ACHN (cell line): ENCODE results near the gene SPANXN4.

Source experiments
- DNase-seq: peaks from one replicate; pipeline ENCODE4 v3.0.0-alpha.2; 2015
- in situ Hi-C: cut with HindIII; loops from 2 replicates; pipeline ENCODE4 v1.10.0; 2017; ENCODE audit warnings: low sequenced_read_pairs, low pct_ligation_motif_present, low pct_unique_long_range_greater_than_20kb

Gene SPANXN4, protein sequence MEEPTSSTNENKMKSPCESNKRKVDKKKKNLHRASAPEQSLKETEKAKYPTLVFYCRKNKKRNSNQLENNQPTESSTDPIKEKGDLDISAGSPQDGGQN

DNA sequence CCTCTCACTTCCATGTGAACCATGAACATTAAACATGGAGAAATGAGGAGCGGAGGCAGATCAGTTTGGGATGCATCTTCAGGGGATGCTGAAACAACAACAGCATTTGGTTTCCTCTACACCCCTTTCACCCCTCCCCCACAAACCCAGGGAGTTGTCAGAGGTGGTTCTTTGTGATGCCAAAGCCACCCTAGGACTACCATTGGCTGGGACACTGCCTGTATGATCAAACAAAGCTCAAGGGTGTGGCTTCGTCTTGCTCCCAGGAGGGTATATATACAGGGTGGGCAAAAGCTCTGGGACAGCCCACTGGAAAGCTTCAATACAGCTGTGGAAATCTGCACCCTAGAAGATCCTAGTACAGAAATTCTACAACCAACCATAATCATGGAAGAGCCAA lies at the start of gene SPANXN4:
SPANXN4 (plus strand) TSS at position 301 of the 400 bp plus-strand sequence; CDS start at position 388, 87 bp downstream.
- DNase-seq, result no peak
- in situ Hi-C loops, result no loop called here

DNA sequence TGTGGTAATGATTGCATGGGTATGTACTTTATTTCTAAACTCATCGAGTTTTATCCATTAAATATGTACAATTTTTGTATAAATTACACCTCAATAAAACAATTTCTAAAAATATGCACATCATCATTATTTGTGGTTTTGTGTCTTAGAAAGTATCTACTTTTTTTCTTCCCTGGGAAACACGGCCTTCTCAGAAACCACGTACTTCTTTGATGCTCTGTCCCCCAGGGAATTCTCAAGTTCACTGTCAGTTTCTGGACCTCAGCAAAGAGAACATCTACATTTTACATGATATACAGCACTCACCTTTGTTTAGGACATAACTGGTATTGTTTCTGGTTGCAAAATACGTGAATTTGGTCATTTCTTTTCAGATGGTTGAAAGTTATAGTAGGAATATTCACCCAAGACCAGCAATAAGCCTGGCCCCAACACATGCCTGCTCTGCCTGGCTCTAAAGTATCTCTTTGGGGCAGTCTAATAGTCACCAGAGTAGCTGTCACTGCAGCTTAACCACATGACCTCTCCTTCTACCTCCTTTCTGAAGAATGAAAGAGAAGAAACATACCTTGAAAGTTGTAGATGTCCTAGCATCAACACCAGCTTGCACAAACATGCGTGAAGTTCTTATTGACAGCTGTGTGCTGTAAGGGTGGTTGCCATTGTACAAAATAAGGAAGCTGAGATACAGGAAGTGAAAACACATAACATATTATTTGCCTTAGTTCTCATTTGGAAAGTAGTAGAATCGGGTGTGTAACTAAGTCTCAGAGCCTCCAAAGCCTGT lies 48.4 kb upstream of the SPANXN4 start:
- in situ Hi-C loops, result no loop called here
- DNase-seq, result no peak

DNA sequence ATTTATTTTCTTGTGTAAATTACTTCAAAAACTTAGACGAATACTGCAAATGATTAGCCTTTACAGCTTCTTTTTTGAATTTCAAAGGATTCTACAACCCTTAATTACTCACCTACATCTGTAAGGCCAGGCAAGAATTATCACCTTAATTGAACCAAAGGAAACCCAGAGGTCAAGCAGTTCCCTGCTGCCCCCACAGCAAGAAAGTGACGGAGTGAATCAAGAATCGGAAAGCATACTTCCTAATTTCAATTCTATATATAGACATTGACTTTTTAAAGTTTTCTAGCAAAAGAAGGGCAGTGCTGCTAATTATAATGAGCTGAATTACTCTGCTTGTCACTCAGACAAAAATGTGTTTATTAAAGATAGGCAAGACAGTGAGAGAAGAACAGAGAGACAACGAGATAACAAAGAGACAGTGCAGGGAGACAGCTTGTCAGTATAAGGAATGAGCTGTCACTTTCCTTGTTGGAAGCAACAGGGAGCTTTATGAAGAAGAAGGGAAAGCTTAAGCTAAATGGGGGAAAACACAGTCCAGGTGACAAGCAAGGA lies 47.5 kb upstream of the SPANXN4 start:
- in situ Hi-C loops, result no loop called here
- no peak for DNase-seq

DNA sequence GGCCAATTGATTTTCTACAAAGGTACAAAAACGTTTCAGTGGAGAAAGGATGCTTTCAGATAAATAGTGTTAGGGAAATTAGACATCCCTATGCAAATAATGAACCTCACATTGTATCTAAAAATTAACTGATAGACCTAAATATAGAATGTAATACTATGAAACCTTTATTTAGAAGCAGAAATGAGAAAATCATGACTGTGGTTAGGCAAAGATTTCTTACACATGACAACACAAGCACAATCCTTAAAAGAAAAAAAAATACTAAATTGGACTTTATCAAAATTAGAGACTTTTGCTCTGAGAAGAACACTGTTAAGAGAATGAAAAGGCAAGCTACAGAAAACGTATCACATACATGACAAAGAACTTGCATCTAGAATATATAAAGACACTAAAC lies 43.0 kb upstream of the SPANXN4 start:
- in situ Hi-C loops, result no loop called here
- DNase-seq, result no peak

DNA sequence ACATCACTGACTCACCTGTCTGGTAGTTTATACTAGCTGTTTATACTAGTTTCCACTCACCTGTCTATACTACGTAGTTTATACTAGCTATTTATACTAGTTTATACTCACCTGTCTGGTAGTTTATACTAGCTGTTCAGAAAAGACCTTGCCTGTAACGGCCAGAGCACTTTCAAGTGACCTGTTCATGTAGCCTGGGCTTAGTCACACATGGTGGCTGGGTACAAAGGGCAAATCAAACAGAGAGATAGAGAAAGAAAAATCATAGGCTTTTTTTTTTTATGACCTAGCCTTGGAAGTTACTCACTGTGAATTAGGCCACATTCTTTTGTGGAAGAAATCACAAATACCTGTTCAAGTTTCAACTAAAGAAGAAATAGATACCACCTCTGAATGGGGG lies 30.7 kb upstream of the SPANXN4 start:
- DNase-seq, result no peak
- in situ Hi-C loops, result no loop called here

DNA sequence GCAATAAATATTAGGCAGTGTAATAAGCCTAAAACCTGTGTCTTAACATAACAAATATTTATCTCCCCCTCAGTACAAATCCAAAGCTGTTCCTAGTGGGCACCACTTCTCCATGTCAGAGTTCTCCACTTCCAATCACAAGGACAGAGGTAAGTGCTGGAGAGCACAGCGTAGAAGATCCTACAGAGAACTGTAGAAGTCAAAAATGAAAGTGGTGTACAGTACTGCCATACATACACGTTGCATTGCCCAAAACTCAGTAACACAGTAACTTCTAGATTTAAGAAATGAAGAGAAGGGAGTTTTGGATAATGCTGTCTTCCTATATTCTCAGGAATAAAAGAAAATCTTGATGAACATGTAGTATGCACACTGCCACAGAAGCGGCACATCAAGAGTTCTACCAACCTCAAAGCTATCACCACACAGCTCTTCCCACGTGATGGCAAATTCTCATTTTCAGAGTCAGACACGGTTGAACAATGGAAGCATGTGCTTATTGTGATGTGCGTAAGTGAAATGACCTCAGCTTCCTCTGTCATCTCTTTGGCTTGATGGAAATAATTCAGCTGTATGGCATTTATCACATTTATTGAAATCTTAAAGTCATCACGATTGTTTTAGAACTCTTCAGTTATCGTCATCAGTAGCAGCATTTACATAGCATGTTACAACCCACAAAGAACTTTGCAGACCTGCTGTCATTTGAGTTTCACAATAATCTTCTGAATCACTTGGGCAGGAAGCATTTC lies 27.1 kb upstream of the SPANXN4 start:
- in situ Hi-C loops, result no loop called here
- no peak for DNase-seq

DNA sequence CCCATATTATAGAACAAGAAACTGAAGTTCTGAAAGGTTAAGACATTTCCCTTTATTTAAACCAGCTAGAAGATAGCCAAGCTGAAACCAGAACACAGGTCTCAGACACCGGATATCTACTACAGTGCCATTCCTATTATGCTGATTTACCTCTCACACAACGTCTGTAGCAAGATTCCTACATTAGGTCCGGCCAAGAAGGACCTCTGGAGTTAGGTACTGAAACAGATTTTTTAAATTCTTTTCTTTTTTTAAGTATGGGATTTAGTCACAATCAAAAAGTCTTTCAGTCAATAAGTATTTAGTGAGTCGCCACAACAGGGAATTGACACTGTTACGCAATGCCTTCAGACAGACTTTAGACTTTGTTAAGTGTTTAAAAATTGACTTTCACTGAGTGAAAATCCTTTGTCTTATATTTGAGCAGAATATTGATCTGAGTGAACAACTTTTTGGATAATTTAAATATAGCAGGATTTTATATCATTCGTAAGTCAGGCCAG lies 26.5 kb upstream of the SPANXN4 start:
- no peak for DNase-seq
- in situ Hi-C loops, result no loop called here

DNA sequence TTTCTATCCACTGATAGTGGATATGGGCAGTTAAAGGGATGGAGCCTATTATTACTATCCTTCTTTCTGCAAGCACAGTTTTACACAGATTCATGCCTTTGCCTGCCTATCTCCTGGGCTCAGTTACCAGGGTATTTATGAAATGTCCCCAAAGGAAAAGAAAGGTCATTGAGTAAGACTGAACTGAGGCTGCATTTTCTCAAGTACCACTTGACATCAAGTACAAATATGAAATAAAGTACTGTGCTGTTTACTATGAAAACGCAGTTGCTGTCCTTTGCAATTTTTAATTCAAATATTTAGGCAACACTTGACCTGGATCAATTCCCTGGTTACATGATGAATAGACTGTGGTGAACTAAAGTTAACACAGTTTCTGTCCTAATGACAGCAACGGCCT lies 23.5 kb upstream of the SPANXN4 start:
- no peak for DNase-seq
- in situ Hi-C loops, result no loop called here

DNA sequence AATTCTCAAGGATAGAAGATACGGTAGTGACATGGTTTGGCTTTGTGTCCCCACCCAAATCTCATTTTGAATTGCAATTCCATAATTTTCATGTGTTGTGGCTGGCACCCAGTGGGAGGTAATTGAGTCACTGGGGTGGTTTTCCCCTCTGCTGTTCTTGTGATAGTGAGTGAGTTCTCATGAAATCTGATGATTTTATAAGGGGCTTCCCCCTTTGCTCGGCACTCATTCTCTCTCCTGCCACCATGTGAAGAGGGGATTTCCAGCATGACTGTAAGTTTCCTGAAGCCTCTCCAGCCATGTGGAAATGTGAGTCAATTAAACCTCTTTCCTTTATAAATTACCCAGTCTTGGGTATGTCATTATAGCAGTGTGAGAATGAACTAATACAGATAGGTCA lies 8.5 kb upstream of the SPANXN4 start:
- in situ Hi-C loops, result no loop called here

DNA sequence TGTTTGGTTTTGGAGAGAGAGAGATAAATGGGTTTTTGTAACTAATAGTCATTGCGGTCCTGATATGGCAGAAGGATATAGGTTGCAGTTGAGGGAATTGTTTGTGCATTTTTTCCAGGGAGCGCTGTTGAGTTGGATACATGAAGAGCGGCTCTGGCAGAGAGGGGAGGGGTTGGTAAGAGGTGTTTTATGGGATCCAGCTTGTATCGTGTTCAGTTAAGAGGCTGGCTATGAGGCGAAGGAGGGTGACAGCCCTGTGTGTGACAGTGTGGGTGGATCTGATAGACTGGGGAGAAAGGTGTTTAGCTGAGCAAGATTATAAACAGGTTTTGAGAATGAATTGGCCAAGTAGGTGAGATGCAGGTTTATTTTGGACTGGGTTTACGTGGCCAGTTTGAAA lies 1.5 kb downstream of the SPANXN4 start:
- DNase-seq, result no peak
- in situ Hi-C loops, result no loop called here

More for the DNA sequence above, 8.5 kb upstream of the SPANXN4 start:
- DNase-seq, result no peak

DNA sequence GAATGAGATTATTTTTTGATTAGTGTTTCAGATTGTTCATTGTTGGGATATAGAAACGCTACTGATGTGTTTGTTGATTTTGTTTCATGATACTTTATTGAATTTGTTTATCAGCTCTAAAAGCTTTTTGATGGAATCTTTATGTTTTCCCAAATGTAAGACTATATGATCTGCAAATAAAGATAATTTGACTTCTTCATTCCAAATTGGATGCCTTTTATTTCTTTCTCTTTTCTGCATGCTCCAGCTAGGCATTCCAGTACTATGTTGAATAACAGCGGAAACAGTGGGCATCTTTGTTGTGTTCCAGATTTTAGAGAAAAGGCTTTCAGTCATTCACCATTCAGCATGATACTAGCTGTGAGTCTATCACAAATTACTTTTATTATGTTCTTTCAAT lies 21.8 kb downstream of the SPANXN4 start:
- in situ Hi-C loops, result no loop called here
- DNase-seq, result no peak

DNA sequence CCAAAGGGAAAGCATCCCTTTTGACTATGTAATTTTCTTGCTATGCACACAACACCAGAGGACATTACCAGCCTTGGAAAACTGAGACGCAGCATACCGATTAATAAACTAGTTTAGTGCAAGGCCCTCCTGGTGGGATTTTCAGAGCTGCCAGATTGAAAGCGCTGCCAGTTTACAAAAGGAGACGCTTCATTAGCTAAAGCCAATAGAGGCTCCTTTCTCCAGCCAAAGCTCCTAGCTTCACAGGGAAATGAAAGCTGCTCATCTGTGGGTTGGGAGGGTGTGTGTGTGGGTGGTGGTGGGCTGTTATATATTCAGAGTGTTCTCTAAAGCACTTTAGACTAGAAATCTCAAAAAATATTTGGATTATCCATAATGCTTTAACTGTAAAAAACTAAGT lies 32.4 kb downstream of the SPANXN4 start:
- no peak for DNase-seq
- in situ Hi-C loops, result no loop called here

DNA sequence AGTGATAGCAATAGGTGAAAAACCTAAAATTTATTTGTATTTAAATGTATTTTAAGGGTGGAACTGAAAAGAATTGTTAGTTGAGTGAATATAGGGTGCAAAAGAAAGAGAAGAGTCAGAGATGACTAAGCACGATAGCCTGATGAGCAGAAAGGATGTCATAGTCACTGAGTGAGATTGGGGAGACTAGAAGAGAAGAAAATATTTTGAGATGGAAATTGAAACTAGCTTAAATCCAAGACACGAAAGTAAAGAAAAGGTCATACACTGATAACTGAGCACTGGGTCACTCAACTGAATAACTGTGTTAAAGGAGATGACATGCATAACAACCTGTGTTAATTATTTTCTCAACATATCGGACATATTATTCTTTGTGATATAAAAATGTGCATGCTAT lies 55.5 kb downstream of the SPANXN4 start:
- DNase-seq, result no peak
- in situ Hi-C loops, result no loop called here

DNA sequence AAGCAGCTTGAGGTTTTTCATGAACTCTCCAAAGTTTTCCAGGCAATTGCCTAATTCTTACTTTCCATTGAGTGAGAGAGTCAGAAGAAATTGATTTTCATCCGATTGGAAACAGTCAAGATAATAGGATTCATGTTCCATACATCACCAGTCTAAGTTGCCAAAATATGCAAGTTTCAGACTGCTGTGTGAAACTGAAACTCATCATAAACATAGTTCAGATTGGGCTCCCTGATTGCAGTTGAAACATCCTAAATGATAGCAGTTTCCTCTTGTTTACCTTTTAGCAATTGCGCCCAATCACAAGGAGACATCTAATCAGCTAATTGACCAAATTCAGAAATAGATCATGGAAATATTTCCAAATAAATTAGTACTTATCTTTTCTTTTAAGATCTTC lies 56.8 kb downstream of the SPANXN4 start:
- in situ Hi-C loops, result no loop called here
- no peak for DNase-seq
